Retinal pigment epithelial cell (primary cell): ENCODE data around the gene CXCL6.

Experiments
- DNase-seq: peaks from one replicate; pipeline ENCODE4 v3.0.0-alpha.2; 2010; ENCODE audit warnings: low read depth
- H3K4me3 ChIP-seq: 2 replicates; pipeline ENCODE4 v1.5.1; 2011; ENCODE audit warnings: mild to moderate bottlenecking, low read length, control low read depth, moderate library complexity
- CTCF ChIP-seq: conservative IDR thresholded peaks from 2 replicates; pipeline ENCODE4 v1.5.1; 2011; ENCODE audit warnings: low read depth, low read length, control low read depth, inconsistent platforms

CXCL6 gene

DNA sequence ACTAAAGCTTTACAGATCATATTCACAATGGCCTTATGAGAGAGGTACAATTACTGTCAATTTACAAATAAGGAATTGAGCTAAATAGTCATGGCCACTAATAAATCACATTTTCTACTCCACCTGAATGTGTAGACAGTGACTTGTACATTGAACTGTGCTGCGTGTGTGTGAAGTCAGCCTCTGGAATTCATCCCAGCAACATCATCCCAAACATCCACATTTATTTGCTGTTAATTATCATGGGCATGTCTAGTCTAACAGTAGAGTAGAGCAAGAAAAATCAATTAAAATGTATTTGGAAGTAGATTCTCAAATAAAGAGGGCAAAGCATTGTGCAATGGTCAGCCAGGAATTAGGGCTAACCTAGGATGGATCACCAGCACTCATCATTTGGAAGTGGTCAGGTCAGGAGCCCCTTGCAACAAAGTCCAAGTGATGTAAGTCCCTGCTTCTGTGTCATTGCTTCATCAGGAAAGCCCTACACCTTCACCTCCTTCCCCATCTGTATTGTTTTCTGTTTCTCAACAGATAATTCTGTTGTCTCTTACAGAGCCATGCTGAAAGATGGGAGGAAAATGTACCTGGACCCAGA lies 11.8 kb downstream of the CXCL6 start:
- TF ChIP-seq CTCF = no peak
- H3K4me3 ChIP-seq = no peak overlapping the region
- no peak for DNase-seq

DNA sequence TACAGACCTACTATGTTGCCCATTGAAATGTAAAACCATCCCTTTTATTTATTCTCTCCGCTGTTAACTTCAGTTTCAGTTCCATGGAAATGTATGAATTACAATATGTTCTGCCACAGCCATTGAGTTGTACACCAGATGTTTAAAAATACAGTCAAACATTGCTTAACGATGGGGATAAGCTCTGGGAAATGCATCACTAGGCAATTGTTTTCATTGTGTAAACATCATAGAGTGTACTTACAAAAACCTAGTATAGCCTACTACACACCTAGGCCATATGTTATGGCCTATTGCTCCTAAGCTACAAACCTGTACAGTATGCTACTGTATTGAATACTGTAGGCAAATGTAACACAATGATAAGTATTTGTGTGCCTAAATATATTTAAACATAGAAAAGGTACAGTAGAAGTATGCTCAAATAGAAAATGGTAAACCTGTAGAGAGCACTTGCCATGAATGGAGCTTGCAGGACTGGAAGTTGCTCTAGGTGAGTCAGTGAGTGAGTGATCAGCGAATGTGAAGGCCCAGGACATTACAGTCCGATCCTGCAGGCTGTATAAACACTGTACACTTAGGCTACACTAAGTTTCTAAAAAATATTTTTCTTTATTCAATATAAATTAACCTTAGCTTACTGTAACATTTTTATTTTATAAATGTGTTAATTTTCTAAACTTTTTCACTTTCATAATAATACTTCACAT lies 13.9 kb downstream of the CXCL6 start:
- TF ChIP-seq CTCF = no peak
- no peak for DNase-seq
- H3K4me3 ChIP-seq = no peak overlapping the region

GRCh38 chr4:73851293-73851692 lies 14.8 kb downstream of the CXCL6 start:
- H3K4me3 ChIP-seq = no peak overlapping the region
- no peak for DNase-seq
- no peak for TF ChIP-seq CTCF

DNA sequence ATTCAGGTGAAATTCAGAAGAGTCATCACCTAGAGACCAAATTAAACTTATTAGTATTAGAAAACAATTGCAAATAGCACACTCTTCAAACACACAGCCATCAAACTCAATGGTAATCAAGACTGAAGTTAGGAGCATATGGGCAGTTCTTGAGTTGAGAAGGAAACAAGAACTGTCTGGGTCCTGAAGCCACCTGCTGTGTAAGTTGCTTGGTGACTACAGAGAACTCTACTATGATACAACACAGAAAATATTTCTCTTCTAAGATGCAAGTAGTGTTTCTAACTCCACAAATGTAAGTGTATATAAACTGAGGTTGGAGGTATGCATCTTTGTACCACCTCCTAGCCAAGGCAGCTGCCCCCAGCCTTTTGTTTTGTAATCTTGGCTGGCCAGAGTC lies 16.3 kb downstream of the CXCL6 start:
- no peak for DNase-seq
- no peak for TF ChIP-seq CTCF
- H3K4me3 ChIP-seq = peak overlapping the region; percentile 35

DNA sequence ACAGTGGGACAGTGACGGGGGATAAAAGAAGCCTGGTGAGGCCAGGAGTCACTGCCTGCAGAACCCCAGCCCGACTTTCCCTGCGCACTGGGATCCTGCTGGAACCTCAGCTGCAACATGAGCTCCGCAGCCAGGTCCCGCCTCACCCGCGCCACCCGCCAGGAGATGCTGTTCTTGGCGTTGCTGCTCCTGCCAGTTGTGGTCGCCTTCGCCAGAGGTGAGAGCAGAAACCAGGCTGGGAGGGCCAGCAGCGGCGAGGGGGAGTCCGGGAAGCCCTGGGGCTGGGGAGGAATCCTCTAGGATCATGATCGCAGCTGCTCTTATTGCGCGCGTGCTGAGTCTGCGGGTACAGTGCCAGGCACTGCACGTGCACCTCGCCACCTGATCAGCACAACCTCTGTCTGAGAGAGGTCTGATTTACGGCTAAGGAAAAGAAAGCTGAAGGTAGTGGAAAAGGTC lies 16.8 kb downstream of the CXCL6 start, which contains the start of gene PF4V1:
TSS of gene PF4V1 (plus strand) at position 51 of the 459 bp plus-strand sequence. CDS start at position 118, 67 bp downstream.
- no peak for DNase-seq
- peak within 1 kb of the TSS; percentile 35 for H3K4me3 ChIP-seq
- peak; percentile 54 for TF ChIP-seq CTCF

- TF ChIP-seq CTCF = no peak
- H3K4me3 ChIP-seq = peak overlapping the region; percentile 35
- DNase-seq = no peak
Observed at GRCh38 chr4:73853718-73854473, 17.4 kb downstream of the CXCL6 start.
